ENCODE results near the gene ASPG. TPM values are rescaled to one million over a fixed set of nuclear protein-coding genes. Genes with fewer than 3 reads are reported as not detected.

ASPG gene
- total RNA-seq, 3 donors from 2014 or later, result 0.19 TPM; not detected in 2

- no peaks in the 10 kb centered on the region for H3K9me3 Mint-ChIP-seq
- H3K4me1 Mint-ChIP-seq (ENCODE audit: low read depth), result peaks cover 7% of the 10 kb centered on the region
- peak; percentile 75 for ATAC-seq
- DNase-seq, result peak; percentile 68
- no peak overlapping the region for H3K4me3 Mint-ChIP-seq
- no peaks in the 10 kb centered on the region for H3K27me3 Mint-ChIP-seq (ENCODE audit: low read depth)
- H3K36me3 Mint-ChIP-seq (ENCODE audit: insufficient read depth), result no peaks in the 10 kb centered on the region
Observed at GRCh38 chr14:104094709-104095425, 9.4 kb downstream of the ASPG start.

- peaks cover 7% of the 10 kb centered on the region for H3K4me1 Mint-ChIP-seq (ENCODE audit: low read depth)
- H3K36me3 Mint-ChIP-seq (ENCODE audit: insufficient read depth), result no peaks in the 10 kb centered on the region
- H3K27me3 Mint-ChIP-seq (ENCODE audit: low read depth), result no peaks in the 10 kb centered on the region
- no peak overlapping the region for H3K4me3 Mint-ChIP-seq
- DNase-seq (no peak), ATAC-seq (no peak)
- no peaks in the 10 kb centered on the region for H3K9me3 Mint-ChIP-seq
Observed at GRCh38 chr14:104095426-104096310, 10.2 kb downstream of the ASPG start.

GRCh38 chr14:104096318-104096717, 10.8 kb downstream of the ASPG start:
- H3K36me3 Mint-ChIP-seq (ENCODE audit: insufficient read depth), result no peaks in the 10 kb centered on the region
- H3K4me1 Mint-ChIP-seq (ENCODE audit: low read depth), result peaks cover 7% of the 10 kb centered on the region
- DNase-seq (no peak), ATAC-seq (no peak)
- H3K4me3 Mint-ChIP-seq, result no peak overlapping the region
- no peaks in the 10 kb centered on the region for H3K9me3 Mint-ChIP-seq
- H3K27me3 Mint-ChIP-seq (ENCODE audit: low read depth), result no peaks in the 10 kb centered on the region

- H3K27me3 Mint-ChIP-seq (ENCODE audit: low read depth), result no peaks in the 10 kb centered on the region
- ATAC-seq, result no peak
- H3K36me3 Mint-ChIP-seq (ENCODE audit: insufficient read depth), result no peaks in the 10 kb centered on the region
Observed at GRCh38 chr14:104096751-104097700, 11.5 kb downstream of the ASPG start.

GRCh38 chr14:104098272-104099095, 13.0 kb downstream of the ASPG start:
- Mint-ChIP-seq H3K9me3 (no peaks in the 10 kb centered on the region), H3K27me3 (ENCODE audit: low read depth) (no peaks in the 10 kb centered on the region), H3K4me1 (ENCODE audit: low read depth) (peaks cover 7% of the 10 kb centered on the region), H3K4me3 (no peak overlapping the region), H3K36me3 (ENCODE audit: insufficient read depth) (no peaks in the 10 kb centered on the region)
- DNase-seq, result no peak
- no peak for ATAC-seq

More at GRCh38 chr14:104096751-104097700, 11.5 kb downstream of the ASPG start:
- H3K4me3 Mint-ChIP-seq, result no peak overlapping the region
- DNase-seq, result no peak
- H3K9me3 Mint-ChIP-seq, result no peaks in the 10 kb centered on the region
- H3K4me1 Mint-ChIP-seq (ENCODE audit: low read depth), result peaks cover 7% of the 10 kb centered on the region

GRCh38 chr14:104099096-104100041, 13.9 kb downstream of the ASPG start:
- Mint-ChIP-seq H3K27me3 (ENCODE audit: low read depth) (no peaks in the 10 kb centered on the region), H3K9me3 (no peaks in the 10 kb centered on the region), H3K4me3 (no peak overlapping the region), H3K4me1 (ENCODE audit: low read depth) (peaks cover 5% of the 10 kb centered on the region), H3K36me3 (ENCODE audit: insufficient read depth) (no peaks in the 10 kb centered on the region)
- no peak for DNase-seq
- ATAC-seq, result no peak

GRCh38 chr14:104100171-104101085, 14.9 kb downstream of the ASPG start:
- ATAC-seq, result no peak
- Mint-ChIP-seq H3K27me3 (ENCODE audit: low read depth) (no peaks in the 10 kb centered on the region), H3K9me3 (no peaks in the 10 kb centered on the region), H3K36me3 (ENCODE audit: insufficient read depth) (no peaks in the 10 kb centered on the region), H3K4me1 (ENCODE audit: low read depth) (peaks cover 2% of the 10 kb centered on the region), H3K4me3 (no peak overlapping the region)
- DNase-seq, result no peak

GRCh38 chr14:104101086-104101621, 15.7 kb downstream of the ASPG start:
- no peaks in the 10 kb centered on the region for H3K4me1 Mint-ChIP-seq (ENCODE audit: low read depth)
- H3K9me3 Mint-ChIP-seq, result no peaks in the 10 kb centered on the region
- H3K4me3 Mint-ChIP-seq, result no peak overlapping the region
- no peaks in the 10 kb centered on the region for H3K36me3 Mint-ChIP-seq (ENCODE audit: insufficient read depth)
- DNase-seq, result no peak
- no peak for ATAC-seq
- H3K27me3 Mint-ChIP-seq (ENCODE audit: low read depth), result no peaks in the 10 kb centered on the region

GRCh38 chr14:104101651-104102281, 16.3 kb downstream of the ASPG start:
- DNase-seq, result no peak
- Mint-ChIP-seq H3K27me3 (ENCODE audit: low read depth) (no peaks in the 10 kb centered on the region), H3K4me3 (no peak overlapping the region), H3K4me1 (ENCODE audit: low read depth) (no peaks in the 10 kb centered on the region), H3K36me3 (ENCODE audit: insufficient read depth) (no peaks in the 10 kb centered on the region), H3K9me3 (no peaks in the 10 kb centered on the region)
- no peak for ATAC-seq

- no peaks in the 10 kb centered on the region for H3K4me1 Mint-ChIP-seq (ENCODE audit: low read depth)
- ATAC-seq (no peak), DNase-seq (no peak)
- H3K4me3 Mint-ChIP-seq, result no peak overlapping the region
- no peaks in the 10 kb centered on the region for H3K9me3 Mint-ChIP-seq
- H3K36me3 Mint-ChIP-seq (ENCODE audit: insufficient read depth), result no peaks in the 10 kb centered on the region
- H3K27me3 Mint-ChIP-seq (ENCODE audit: low read depth), result no peaks in the 10 kb centered on the region
Observed at GRCh38 chr14:104102282-104102914, 16.9 kb downstream of the ASPG start.

- Mint-ChIP-seq H3K27me3 (ENCODE audit: low read depth) (no peaks in the 10 kb centered on the region), H3K4me1 (ENCODE audit: low read depth) (no peaks in the 10 kb centered on the region), H3K9me3 (no peaks in the 10 kb centered on the region), H3K4me3 (no peak overlapping the region), H3K36me3 (ENCODE audit: insufficient read depth) (no peaks in the 10 kb centered on the region)
- no peak for DNase-seq
- ATAC-seq, result no peak
Observed at GRCh38 chr14:104103061-104103445, 17.6 kb downstream of the ASPG start.

All from activated T-cell treated with anti-CD3 and anti-CD28 coated beads, Interleukin-2, amount 50 U/mL, for 4 hours (primary cell).